Thymus (tissue), 14 donors: ENCODE results near the gene CYBC1. TPM values are rescaled to one million over a fixed set of nuclear protein-coding genes. Genes with fewer than 3 reads are reported as not detected.

Experiments
- DNase-seq, 9 donors: peaks; one replicate each; pipeline ENCODE4 v3.0.0-alpha.2; 2013; ENCODE audit warnings: low spot score in 9 of 9, low read depth in 6 of 9, missing footprints in 1 of 9
- H3K27ac ChIP-seq, 2 donors: one replicate each; pipeline ENCODE4 v1.5.1; 2013; ENCODE audit warnings: control low read depth in 1 of 2, low read depth in 1 of 2, low read length in 1 of 2, mild to moderate bottlenecking in 1 of 2, moderate library complexity in 1 of 2
- H3K27me3 ChIP-seq, 2 donors: one replicate each; pipeline ENCODE4 v1.5.1; 2013; ENCODE audit warnings: low read length in 1 of 2; ENCODE audit not compliant: control insufficient read depth in 2 of 2, insufficient read depth in 1 of 2
- H3K36me3 ChIP-seq, 2 donors: one replicate each; pipeline ENCODE4 v1.5.1; 2013; ENCODE audit warnings: low read length in 1 of 2, mild to moderate bottlenecking in 1 of 2, moderate library complexity in 1 of 2; ENCODE audit not compliant: control insufficient read depth in 2 of 2, insufficient read depth in 2 of 2
- H3K4me1 ChIP-seq, 2 donors: one replicate each; pipeline ENCODE4 v1.5.1; 2013; ENCODE audit warnings: low read length in 2 of 2; ENCODE audit not compliant: control insufficient read depth in 2 of 2, insufficient read depth in 2 of 2
- H3K4me3 ChIP-seq, 2 donors: one replicate each; pipeline ENCODE4 v1.5.1; 2013; ENCODE audit warnings: low read length in 2 of 2, control low read depth in 1 of 2, mild to moderate bottlenecking in 1 of 2
- H3K9me3 ChIP-seq, 2 donors: one replicate each; pipeline ENCODE4 v1.5.1; 2013; ENCODE audit warnings: low read length in 1 of 2, mild to moderate bottlenecking in 1 of 2; ENCODE audit not compliant: control insufficient read depth in 2 of 2, insufficient read depth in 1 of 2
- whole genome bisulfite sequencing: extraction: QIAGEN DNeasy Blood & Tissue Kit; methylation state at CpG from one replicate; pipeline ENCODE4 v1.1.7; 2013; 5-methylcytosine and 5-hydroxymethylcytosine counted together
- long read RNA-seq, 10 donors: transcript quantifications; one replicate each; lab custom pipeline, GENCODE V29; 2026
- polyA plus RNA-seq: library from polyadenylated mRNA; stranded (reverse); fragments of 200-250 nt; gene quantifications from one replicate; pipeline ENCODE4 v1.2.3, GENCODE V29; 2013
- total RNA-seq: library from RNA; stranded (reverse); fragments of 120-200 nt; gene quantifications from one replicate; pipeline ENCODE4 v1.2.4, GENCODE V29; 2013
- donor health status: healthy.

The CYBC1 gene
- total RNA-seq = 80.7 TPM
- polyA plus RNA-seq = 103 TPM
- long read RNA-seq, donor 1, partial matches to known transcripts = 0 of 3 reads
- long read RNA-seq, donor 1, other reads (novel, unspliced or antisense) = 0 of 3 reads
- long read RNA-seq, donor 2, full-length matches to known transcripts = 27 of 27 reads
- long read RNA-seq, donor 2, partial matches to known transcripts = 0 of 27 reads
- long read RNA-seq, donor 2, other reads (novel, unspliced or antisense) = 0 of 27 reads
- long read RNA-seq, donor 3, transcript CYBC1-210 (7 exons, 1,053 nt) = minor isoform, 5 of 158 reads
- long read RNA-seq, donor 3, transcript CYBC1-201 (7 exons, 2,093 nt) = major isoform, 21 of 158 reads
- long read RNA-seq, donor 3, partial matches to known transcripts = 110 of 158 reads
- long read RNA-seq, donor 3, other reads (novel, unspliced or antisense) = 7 of 158 reads
- long read RNA-seq, donor 4, partial matches to known transcripts = 0 of 11 reads
- long read RNA-seq, donor 4, other reads (novel, unspliced or antisense) = 0 of 11 reads
- long read RNA-seq, donor 5, transcript CYBC1-201 (7 exons, 2,093 nt) = major isoform, 18 of 33 reads
- long read RNA-seq, donor 5, partial matches to known transcripts = 0 of 33 reads
- long read RNA-seq, donor 5, other reads (novel, unspliced or antisense) = 0 of 33 reads
- long read RNA-seq, donor 6, transcript CYBC1-201 (7 exons, 2,093 nt) = major isoform, 8 of 20 reads
- long read RNA-seq, donor 6, partial matches to known transcripts = 0 of 20 reads
- long read RNA-seq, donor 6, other reads (novel, unspliced or antisense) = 0 of 20 reads
- long read RNA-seq, donor 7, full-length matches to known transcripts = 18 of 18 reads
- long read RNA-seq, donor 7, partial matches to known transcripts = 0 of 18 reads
- long read RNA-seq, donor 7, other reads (novel, unspliced or antisense) = 0 of 18 reads
- long read RNA-seq, donor 8, full-length matches to known transcripts = 15 of 15 reads
- long read RNA-seq, donor 8, partial matches to known transcripts = 0 of 15 reads
- long read RNA-seq, donor 8, other reads (novel, unspliced or antisense) = 0 of 15 reads
- long read RNA-seq, donor 9, transcript CYBC1-201 (7 exons, 2,093 nt) = major isoform, 7 of 20 reads
- long read RNA-seq, donor 9, partial matches to known transcripts = 0 of 20 reads
- long read RNA-seq, donor 9, other reads (novel, unspliced or antisense) = 0 of 20 reads
- long read RNA-seq, donor 10, transcript CYBC1-201 (7 exons, 2,093 nt) = major isoform, 12 of 26 reads
- long read RNA-seq, donor 10, partial matches to known transcripts = 0 of 26 reads
- long read RNA-seq, donor 10, other reads (novel, unspliced or antisense) = 0 of 26 reads

DNA sequence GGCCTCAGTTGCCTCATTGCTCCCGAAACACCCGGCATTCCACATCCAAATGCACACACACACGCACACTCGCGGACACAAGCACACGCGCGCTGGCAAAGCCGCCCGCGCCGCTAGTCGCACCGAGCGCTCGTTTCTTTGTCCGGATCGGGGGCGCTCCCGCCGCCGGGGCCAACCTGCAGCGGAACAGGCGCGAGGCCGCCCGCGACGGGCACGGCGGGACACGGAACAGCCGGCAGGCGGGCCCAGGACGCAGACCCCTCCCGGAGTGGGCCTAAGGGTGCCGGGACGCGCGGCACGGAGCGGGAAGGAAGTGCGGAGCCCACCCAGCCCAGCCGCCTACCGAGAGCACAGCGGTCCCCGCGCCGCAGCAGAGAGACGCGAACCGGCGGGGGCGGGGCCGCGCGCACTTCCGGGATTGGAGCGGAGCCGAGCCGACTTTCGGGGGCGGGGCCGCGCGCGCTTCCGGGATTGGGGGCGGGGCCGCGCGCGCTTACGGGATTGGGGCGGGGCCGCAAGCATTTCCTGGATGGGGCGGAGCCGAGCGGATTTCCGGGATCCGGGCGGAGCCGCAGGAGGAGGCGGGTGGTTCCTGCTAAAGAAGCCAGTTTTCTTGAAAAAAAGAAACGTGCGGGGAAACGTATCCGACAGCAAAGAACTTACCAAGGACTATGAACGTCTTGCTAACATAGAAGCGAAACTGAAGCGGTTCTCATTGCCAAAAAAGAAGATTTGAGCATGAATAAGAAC, at the start of gene CYBC1:
CYBC1 (minus strand) TSS at position 396 of the 750 bp plus-strand sequence. CDS start 1,498 bp downstream, outside the sequence.
- H3K36me3 ChIP-seq = peaks cover 20 to 23% of the 10 kb centered on the region in 2 donors
- H3K4me3 ChIP-seq = peak within 1 kb of the TSS; percentile 86 to 88
- DNase-seq = peak; percentile 73 to 96 (median 91)
- peaks cover 0 to 15% of the 10 kb centered on the region in 2 donors for H3K9me3 ChIP-seq
- peaks cover 10 to 23% of the 10 kb centered on the region in 2 donors for H3K4me1 ChIP-seq
- no peaks in the 10 kb centered on the region for H3K27me3 ChIP-seq
- H3K27ac ChIP-seq = peak within 1 kb of the TSS; percentile 95 to 98
- under 1% methylated on average over 91 of the region's 91 CpGs for WGBS

DNA sequence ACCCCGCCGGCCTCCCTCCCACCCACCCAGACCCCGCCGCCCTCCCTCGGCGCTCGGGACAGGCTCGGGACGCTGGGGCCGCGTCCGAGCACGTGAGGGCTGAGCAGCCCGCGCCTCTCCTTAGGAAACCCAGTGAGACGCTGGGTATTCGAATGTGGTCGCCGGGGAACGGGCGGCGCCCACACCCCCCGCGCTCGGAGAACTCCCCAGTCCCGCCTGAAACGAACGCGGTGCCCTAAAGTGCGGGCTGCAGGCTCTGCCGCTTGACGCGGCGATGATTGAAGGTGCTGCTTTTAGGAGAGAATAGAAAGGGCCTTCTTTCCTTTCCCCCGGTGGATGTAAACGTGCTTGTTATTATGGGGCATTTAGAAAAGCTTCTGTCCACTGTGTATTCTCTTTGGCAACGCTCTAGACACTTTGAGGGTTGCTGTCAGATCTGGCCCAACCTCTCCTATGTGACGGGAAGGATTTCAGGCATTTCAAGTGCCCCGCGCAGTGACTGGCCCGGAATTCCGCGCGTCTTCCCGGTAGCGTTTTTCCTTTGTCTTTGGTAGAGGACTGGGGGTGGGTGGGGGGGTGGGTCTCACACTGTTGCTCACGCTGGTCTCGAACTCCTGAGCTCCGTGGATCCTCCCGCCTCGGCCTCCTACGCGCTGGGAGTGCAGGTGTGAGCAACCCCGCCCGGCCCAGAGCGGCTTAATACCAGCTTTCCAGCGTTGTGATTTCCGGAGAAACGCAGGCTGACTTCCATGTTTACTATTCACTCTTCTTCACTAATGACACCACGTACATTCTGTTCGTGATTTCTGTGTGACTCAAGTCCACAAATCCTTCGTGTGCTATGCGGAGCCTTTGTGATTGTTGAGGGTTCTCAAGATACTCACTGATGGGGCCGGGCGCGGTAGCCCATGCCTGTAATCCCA, 47.2 kb upstream of the CYBC1 start:
- no peaks in the 10 kb centered on the region for H3K27me3 ChIP-seq
- H3K4me3 ChIP-seq = peak overlapping the region; percentile 64 to 66
- H3K9me3 ChIP-seq = peaks cover 0 to 3% of the 10 kb centered on the region in 2 donors
- H3K27ac ChIP-seq = peak overlapping the region; percentile 1 to 77
- peak in 3 of 9 donors; percentile 18 to 71 (median 32) for DNase-seq
- peaks cover 5 to 24% of the 10 kb centered on the region in 2 donors for H3K4me1 ChIP-seq
- no peaks in the 10 kb centered on the region for H3K36me3 ChIP-seq
- WGBS = 8% methylated on average over 66 of the region's 66 CpGs

DNA sequence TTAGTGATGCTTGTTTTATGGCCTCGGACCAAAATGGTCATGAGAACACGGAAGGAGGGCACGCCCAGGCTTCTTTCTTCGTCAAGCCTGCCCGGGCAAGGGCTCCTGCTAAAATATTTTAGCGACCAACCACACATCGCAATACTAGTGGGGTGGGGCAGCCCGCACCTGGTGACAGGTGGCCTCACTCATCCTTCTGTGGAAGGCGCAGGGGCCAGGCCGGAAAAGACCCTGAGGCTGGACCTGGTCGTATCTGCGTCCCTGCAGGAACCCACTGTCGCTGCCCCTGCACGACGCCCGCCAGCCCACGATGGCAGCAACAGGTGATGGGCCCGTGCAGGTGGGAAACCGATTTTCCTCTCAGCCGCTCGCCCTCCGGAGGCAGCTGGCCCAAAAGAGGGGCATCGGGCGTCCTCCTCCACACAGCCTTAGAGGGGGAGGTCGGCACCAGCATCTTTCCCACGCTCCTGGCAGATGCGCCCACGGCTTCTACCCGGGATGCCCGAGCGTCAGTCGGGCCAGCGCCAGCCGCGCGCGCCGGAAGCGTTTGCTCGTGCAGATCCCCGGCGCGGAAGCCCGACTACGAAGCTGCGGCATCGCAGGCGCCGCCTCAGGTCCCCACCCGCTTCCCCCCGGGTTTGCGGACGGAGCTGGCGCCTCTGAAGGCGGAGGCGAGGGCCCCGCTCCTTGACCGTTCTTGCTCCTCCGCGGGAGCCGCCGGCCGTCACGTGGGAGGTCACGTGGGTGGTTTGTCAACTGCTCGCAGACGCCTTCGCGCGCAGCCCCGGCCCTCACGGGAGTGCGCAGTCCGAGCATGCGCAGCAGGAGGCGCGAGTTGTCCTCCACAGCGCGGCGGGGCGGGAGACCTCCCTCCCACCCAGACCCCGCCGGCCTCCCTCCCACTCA, 46.2 kb upstream of the CYBC1 start:
- Histone ChIP-seq H3K4me1 (peaks cover 5 to 24% of the 10 kb centered on the region in 2 donors), H3K27ac (peak overlapping the region; percentile 77 to 87), H3K27me3 (no peaks in the 10 kb centered on the region), H3K36me3 (no peaks in the 10 kb centered on the region), H3K9me3 (peaks cover 0 to 3% of the 10 kb centered on the region in 2 donors), H3K4me3 (peak overlapping the region; percentile 64 to 66)
- peak; percentile 62 to 94 (median 82) for DNase-seq
- WGBS = 11% methylated on average over 83 of the region's 83 CpGs

DNA sequence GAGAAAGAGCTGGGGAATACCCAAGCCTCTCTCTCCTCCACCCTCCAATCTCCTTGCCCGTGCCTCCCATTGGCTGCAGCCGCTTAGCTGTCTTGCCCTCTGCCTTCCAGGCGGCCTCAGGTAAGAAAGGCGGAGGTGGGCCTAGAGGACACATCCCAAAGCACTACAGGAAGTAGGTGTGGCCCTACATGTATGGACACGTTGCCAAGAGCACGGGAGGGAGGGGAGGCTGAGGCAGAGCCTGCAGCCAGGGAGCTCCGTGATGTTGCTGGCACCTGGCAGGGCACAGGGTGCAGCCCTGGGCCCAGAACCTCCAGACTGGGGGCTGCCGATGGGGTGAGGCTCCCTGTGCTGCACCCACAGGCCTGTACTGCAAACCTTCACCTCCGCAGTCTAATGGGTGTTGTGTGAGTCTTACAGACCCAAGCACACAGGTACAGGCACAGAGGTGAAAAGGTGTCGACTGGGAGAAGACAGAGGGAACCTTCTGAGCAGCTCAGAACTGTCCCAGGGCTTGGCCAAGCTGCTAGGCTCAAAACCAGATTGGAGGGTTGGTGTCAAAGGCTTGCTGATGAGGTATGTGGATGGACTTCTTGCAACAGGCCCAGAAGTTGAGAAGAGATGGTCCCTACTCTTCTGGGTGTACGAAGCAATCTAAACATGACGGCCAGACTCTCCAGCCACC, 45.4 kb upstream of the CYBC1 start:
- 90% methylated on average over 12 of the region's 12 CpGs for WGBS
- Histone ChIP-seq H3K9me3 (no peaks in the 10 kb centered on the region), H3K27me3 (no peaks in the 10 kb centered on the region), H3K27ac (peak overlapping the region in 1 of 2 donors; percentile 58), H3K36me3 (no peaks in the 10 kb centered on the region), H3K4me3 (no peak overlapping the region), H3K4me1 (peaks cover 5 to 24% of the 10 kb centered on the region in 2 donors)
- peak in 1 of 9 donors; percentile 23 for DNase-seq

DNA sequence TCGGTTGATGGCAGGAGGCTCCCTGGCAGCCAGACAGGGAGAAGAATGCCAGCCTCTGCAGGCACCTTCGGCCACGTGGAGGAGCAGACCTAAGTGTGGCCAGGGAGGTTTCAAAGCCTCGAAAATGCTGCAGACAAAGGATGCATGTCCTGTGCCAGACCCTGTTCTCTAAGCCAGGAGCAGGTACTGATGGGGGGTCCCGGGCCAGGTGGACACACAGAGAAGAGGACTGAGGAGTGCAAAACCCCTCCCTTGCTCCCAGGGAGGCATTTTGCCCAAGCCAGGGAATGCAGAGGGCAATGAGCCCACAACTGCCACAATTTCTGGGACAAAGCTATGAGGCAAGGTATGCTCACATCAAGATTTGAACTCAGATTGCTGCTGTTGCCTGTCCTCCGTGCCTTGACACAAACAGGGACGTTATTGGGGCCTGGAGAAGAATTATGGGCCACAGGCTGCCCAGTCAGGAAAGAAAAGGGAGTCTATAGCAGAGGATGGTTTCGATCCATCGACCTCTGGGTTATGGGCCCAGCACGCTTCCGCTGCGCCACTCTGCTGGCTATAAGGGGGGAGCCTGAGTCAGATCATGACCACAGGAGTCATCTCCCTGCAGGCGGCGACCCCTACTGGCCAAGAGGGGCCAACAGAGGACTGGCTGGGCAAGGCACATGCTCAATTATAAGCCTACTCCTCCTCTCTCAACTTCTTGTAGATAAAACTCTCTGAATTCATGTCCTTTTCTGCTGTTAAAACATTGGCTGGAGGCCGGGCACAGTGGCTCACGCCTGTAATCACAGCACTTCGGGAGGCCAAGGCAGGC, 43.9 kb upstream of the CYBC1 start:
- no peaks in the 10 kb centered on the region for H3K27me3 ChIP-seq
- WGBS = 25% methylated on average over 17 of the region's 17 CpGs
- no peak overlapping the region for H3K27ac ChIP-seq
- no peaks in the 10 kb centered on the region for H3K9me3 ChIP-seq
- no peak overlapping the region for H3K4me3 ChIP-seq
- DNase-seq = peak; percentile 32 to 72 (median 41)
- H3K36me3 ChIP-seq = peaks cover 4% of the 10 kb centered on the region in 2 donors
- peaks cover 11 to 37% of the 10 kb centered on the region in 2 donors for H3K4me1 ChIP-seq

DNA sequence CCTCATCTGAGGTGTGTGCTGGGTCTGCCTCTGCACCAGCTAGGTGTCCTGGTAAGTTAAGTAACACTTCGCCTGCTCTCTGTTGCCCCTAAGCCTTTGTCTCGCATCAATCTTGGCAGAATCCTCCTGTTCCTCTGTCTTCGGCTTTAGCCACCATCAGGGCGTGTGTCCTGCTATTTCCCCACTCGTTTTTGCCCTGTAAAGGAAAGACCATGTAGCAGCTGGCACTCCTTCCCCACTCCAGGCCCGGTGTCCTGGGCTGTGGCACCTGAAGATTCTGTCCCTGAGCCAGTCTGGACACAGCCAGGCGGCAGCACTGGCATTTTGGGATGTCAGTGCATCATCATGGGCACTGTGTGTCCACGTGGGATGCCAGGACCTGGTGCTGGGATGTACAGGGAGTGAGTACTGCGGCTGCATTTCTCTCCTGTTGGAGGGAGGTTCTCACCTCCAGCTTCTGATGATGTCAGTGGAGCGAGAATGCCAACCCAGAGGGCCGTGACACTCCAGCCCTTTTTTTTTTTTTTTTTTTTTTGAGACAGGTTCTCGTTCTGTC, 42.8 kb upstream of the CYBC1 start:
- no peaks in the 10 kb centered on the region for H3K9me3 ChIP-seq
- no peak overlapping the region for H3K4me3 ChIP-seq
- WGBS = 96% methylated on average over 12 of the region's 12 CpGs
- no peaks in the 10 kb centered on the region for H3K27me3 ChIP-seq
- DNase-seq = no peak
- peaks cover 13 to 42% of the 10 kb centered on the region in 2 donors for H3K4me1 ChIP-seq
- no peak overlapping the region for H3K27ac ChIP-seq
- H3K36me3 ChIP-seq = peaks cover 9 to 15% of the 10 kb centered on the region in 2 donors
